AG08395 (cell line): Measurements from ENCODE around the gene P3R3URF.
"Not testable (repeated sequence)": the region's sequence is repeated elsewhere in the genome, so short reads cannot be mapped to it uniquely, and the experiment has no call there.

Source experiments
- DNase-seq: peaks from one replicate; pipeline ENCODE4 v3.0.0; 2012; ENCODE audit warnings: mixed read lengths, low spot score

Gene P3R3URF

GRCh38 chr1:46176211-46176865, at the start of gene P3R3URF:
Gene P3R3URF, minus strand, starts transcription at chr1:46176488. Its CDS starts 17 bp downstream, at chr1:46176471.
- no peak for DNase-seq

- DNase-seq = no peak
Observed at GRCh38 chr1:46224966-46225365, 48.7 kb upstream of the P3R3URF start.

GRCh38 chr1:46223472-46223943, 47.2 kb upstream of the P3R3URF start:
- peak; percentile 81 for DNase-seq

- DNase-seq = not testable (repeated sequence)
Observed at GRCh38 chr1:46223055-46223454, 46.8 kb upstream of the P3R3URF start.

- DNase-seq = no peak
Observed at GRCh38 chr1:46221749-46222148, 45.5 kb upstream of the P3R3URF start.

GRCh38 chr1:46220808-46221207, 44.5 kb upstream of the P3R3URF start:
- no peak for DNase-seq

GRCh38 chr1:46219551-46220520, 43.5 kb upstream of the P3R3URF start:
- no peak for DNase-seq

- DNase-seq = no peak
Observed at GRCh38 chr1:46218443-46218842, 42.2 kb upstream of the P3R3URF start.

- DNase-seq = no peak
Observed at GRCh38 chr1:46215504-46215903, 39.2 kb upstream of the P3R3URF start.

- DNase-seq = no peak
Observed at GRCh38 chr1:46211051-46211450, 34.8 kb upstream of the P3R3URF start.

- DNase-seq = no peak
Observed at GRCh38 chr1:46210561-46210960, 34.3 kb upstream of the P3R3URF start.

GRCh38 chr1:46206399-46206798, 30.1 kb upstream of the P3R3URF start:
- DNase-seq = no peak

- DNase-seq = no peak
Observed at GRCh38 chr1:46205791-46206190, 29.5 kb upstream of the P3R3URF start.

- no peak for DNase-seq
Observed at GRCh38 chr1:46205141-46205540, 28.9 kb upstream of the P3R3URF start.

GRCh38 chr1:46204406-46204742, 28.1 kb upstream of the P3R3URF start:
- DNase-seq = no peak

GRCh38 chr1:46203738-46204405, 27.6 kb upstream of the P3R3URF start:
- DNase-seq = no peak

- DNase-seq = no peak
Observed at GRCh38 chr1:46199233-46199749, 23.0 kb upstream of the P3R3URF start.

GRCh38 chr1:46197964-46198811, 21.9 kb upstream of the P3R3URF start, which contains the start of gene POMGNT1:
Gene POMGNT1, minus strand, starts transcription at chr1:46198434. Its CDS starts 613 bp downstream, at chr1:46197821.
- peak; percentile 92 for DNase-seq

GRCh38 chr1:46197560-46197963, 21.3 kb upstream of the P3R3URF start:
- DNase-seq = peak; percentile 15

GRCh38 chr1:46196609-46197008, 20.3 kb upstream of the P3R3URF start:
- no peak for DNase-seq

- no peak for DNase-seq
Observed at GRCh38 chr1:46194641-46195193, 18.4 kb upstream of the P3R3URF start.
